IPS-11a (cell line): ENCODE data around the gene SEC23IP.

Experiments
- H3K4me3 ChIP-seq: one replicate; pipeline ENCODE4 v1.5.1; 2013; ENCODE audit warnings: low read depth, low read length, control low read depth

SEC23IP gene

GRCh38 chr10:119932631-119933030 is 40.1 kb downstream of the SEC23IP start:
- no peak overlapping the region for H3K4me3 ChIP-seq

- H3K4me3 ChIP-seq = no peak overlapping the region
These were observed 40.6 kb downstream of the SEC23IP start for GRCh38 chr10:119933179-119933578.

GRCh38 chr10:119940487-119940886 is 48.0 kb downstream of the SEC23IP start:
- H3K4me3 ChIP-seq = no peak overlapping the region

GRCh38 chr10:119942973-119943372 is 50.4 kb downstream of the SEC23IP start:
- no peak overlapping the region for H3K4me3 ChIP-seq

- H3K4me3 ChIP-seq = no peak overlapping the region
These were observed 53.3 kb downstream of the SEC23IP start for GRCh38 chr10:119945805-119946204.

GRCh38 chr10:119947300-119947699 is 54.8 kb downstream of the SEC23IP start:
- no peak overlapping the region for H3K4me3 ChIP-seq

- no peak overlapping the region for H3K4me3 ChIP-seq
These were observed 64.9 kb downstream of the SEC23IP start for GRCh38 chr10:119957451-119957850.

- no peak overlapping the region for H3K4me3 ChIP-seq
These were observed 70.3 kb downstream of the SEC23IP start for GRCh38 chr10:119962837-119963236.

GRCh38 chr10:119967066-119967465 is 74.5 kb downstream of the SEC23IP start:
- H3K4me3 ChIP-seq = no peak overlapping the region

GRCh38 chr10:119969609-119970008 is 77.1 kb downstream of the SEC23IP start:
- no peak overlapping the region for H3K4me3 ChIP-seq

- H3K4me3 ChIP-seq = no peak overlapping the region
These were observed 77.6 kb downstream of the SEC23IP start for GRCh38 chr10:119970107-119970506.

- no peak overlapping the region for H3K4me3 ChIP-seq
These were observed 78.4 kb downstream of the SEC23IP start for GRCh38 chr10:119970963-119971362.

- no peak overlapping the region for H3K4me3 ChIP-seq
These were observed 80.8 kb downstream of the SEC23IP start for GRCh38 chr10:119973281-119973680.

GRCh38 chr10:119976421-119976820 is 83.9 kb downstream of the SEC23IP start:
- no peak overlapping the region for H3K4me3 ChIP-seq

- no peak overlapping the region for H3K4me3 ChIP-seq
These were observed 88.6 kb downstream of the SEC23IP start for GRCh38 chr10:119980956-119981750.

- no peak overlapping the region for H3K4me3 ChIP-seq
These were observed 89.3 kb downstream of the SEC23IP start for GRCh38 chr10:119981826-119982225.

GRCh38 chr10:119988333-119988732 is 95.8 kb downstream of the SEC23IP start:
- H3K4me3 ChIP-seq = no peak overlapping the region

- H3K4me3 ChIP-seq = no peak overlapping the region
These were observed 97.4 kb downstream of the SEC23IP start for GRCh38 chr10:119989966-119990365.

- H3K4me3 ChIP-seq = no peak overlapping the region
These were observed 98.5 kb downstream of the SEC23IP start for GRCh38 chr10:119991066-119991465.

GRCh38 chr10:119991816-119992215 is 99.3 kb downstream of the SEC23IP start:
- H3K4me3 ChIP-seq = no peak overlapping the region
